ENCODE results near the gene LEF1. TPM values are rescaled to one million over a fixed set of nuclear protein-coding genes. Genes with fewer than 3 reads are reported as not detected.

Gene LEF1
- total and polyA plus RNA-seq, 2 of the 8 experiments (the other 6 are each of a cell fraction or from before 2014, with no cell fraction given), result 2.6 to 5.2 TPM

DNA sequence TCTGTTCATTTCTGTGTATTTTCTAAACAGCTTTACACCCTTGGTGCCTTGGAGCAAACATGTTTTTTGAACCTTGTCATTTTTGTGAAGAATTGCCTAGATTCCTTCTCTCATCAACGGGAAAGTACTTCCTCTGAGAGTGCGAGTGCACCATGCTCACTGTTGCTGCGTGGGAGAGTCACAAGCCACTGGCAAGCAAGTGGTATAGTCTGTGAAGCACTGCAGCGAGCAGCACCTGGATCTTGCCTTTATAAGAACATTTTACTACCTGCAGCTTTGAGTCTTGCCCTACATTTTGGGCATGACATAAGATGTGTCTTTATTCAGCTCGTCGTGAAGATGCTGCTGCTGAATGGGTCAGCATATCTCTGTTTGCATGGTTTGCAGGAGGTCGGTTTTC lies 134.2 kb downstream of the LEF1 start:
- 87% methylated on average over 7 of the region's 7 CpGs; no CpG with 5 or more reads in 1 of the 2 experiments for WGBS, 2 experiments (ENCODE audit: extremely low coverage in 1 of 2, insufficient coverage in 1 of 2, insufficient read length in 1 of 2, insufficient replicate concordance in 2 of 2, low coverage in 1 of 2, low lambda C conversion rate in 2 of 2, missing lambda C conversion rate in 1 of 2)
- Histone ChIP-seq H4K8ac (ENCODE audit: extremely low read depth, insufficient read depth, low read length) (no peak overlapping the region), H3K4me3 (ENCODE audit: extremely low read depth in 1 of 4, insufficient read depth in 2 of 4, low read depth in 3 of 4, low read length in 4 of 4) (no peak overlapping the region), H2BK5ac (ENCODE audit: low read depth, low read length) (no peak overlapping the region), H3K4me1 (replicated peaks in 1 of 4; ENCODE audit: control insufficient read depth in 3 of 4, insufficient read depth in 4 of 4, low read length in 3 of 4) (no peaks in the 10 kb centered on the region), H3K27ac (ENCODE audit: low read depth, low read length) (no peak overlapping the region), H3K27me3 (replicated peaks in 1 of 4; ENCODE audit: control insufficient read depth in 3 of 4, extremely low read depth in 1 of 4, insufficient read depth in 3 of 4, low read length in 3 of 4) (no peaks in the 10 kb centered on the region), H2BK12ac (ENCODE audit: low read depth, low read length) (no peak overlapping the region), H3K18ac (ENCODE audit: extremely low read depth, low read length) (no peak overlapping the region), H4K5ac (ENCODE audit: insufficient read length, low read depth, low read length) (no peak overlapping the region), H3K79me1 (ENCODE audit: low read depth, low read length) (no peaks in the 10 kb centered on the region), H3K4me2 (ENCODE audit: insufficient read depth in 1 of 2, low read depth in 2 of 2, low read length in 2 of 2) (no peak overlapping the region), H3K36me3 (ENCODE audit: control insufficient read depth in 2 of 4, insufficient read depth in 4 of 4, low read length in 3 of 4) (peaks cover 3 to 17% (median 9%) of the 10 kb centered on the region in 4 experiments; a peak in 6 of 8 replicates), H2AK5ac (ENCODE audit: low read depth, low read length) (no peak overlapping the region), H3K79me2 (ENCODE audit: control insufficient read depth in 1 of 2, insufficient read depth in 2 of 2, low read length in 2 of 2) (no peaks in the 10 kb centered on the region), H3K56ac (replicated peaks; ENCODE audit: insufficient read length, low read depth, low read length) (no peak overlapping the region), H4K20me1 (replicated peaks in 1 of 2; ENCODE audit: control insufficient read depth in 1 of 2, insufficient read depth in 2 of 2, low read length in 2 of 2) (no peaks in the 10 kb centered on the region), H3K23ac (ENCODE audit: insufficient read length) (no peak overlapping the region), H3K9ac (replicated peaks in 1 of 4; ENCODE audit: extremely low read depth in 1 of 4, low read depth in 3 of 4, low read length in 3 of 4) (no peak overlapping the region; a peak in 1 of 7 replicates), H3K4ac (replicated peaks; ENCODE audit: insufficient read length, low read depth, low read length) (no peak overlapping the region), H3K9me3 (ENCODE audit: insufficient read depth in 2 of 2, low read depth in 1 of 2, low read length in 1 of 2) (no peaks in the 10 kb centered on the region), H2BK15ac (ENCODE audit: low read length) (no peak overlapping the region), H2AFZ (ENCODE audit: low read length) (no peak overlapping the region), H3K14ac (ENCODE audit: insufficient read length) (no peak overlapping the region), H2BK20ac (ENCODE audit: low read length) (no peak overlapping the region), H4K91ac (replicated peaks; ENCODE audit: insufficient read length, low read length) (no peak overlapping the region), H3K23me2 (ENCODE audit: low read depth, low read length) (no peaks in the 10 kb centered on the region), H2BK120ac (replicated peaks; ENCODE audit: low read depth, low read length) (no peak overlapping the region)
- no peak for TF ChIP-seq TCF12 (IDR thresholded peaks at IDR 0.05; ENCODE audit: low read depth, low read length)
- no peak for TF ChIP-seq TBP (IDR thresholded peaks at IDR 0.05; ENCODE audit: low read depth, low read length)
- no peak for TF ChIP-seq SIX5 (IDR thresholded peaks at IDR 0.05; ENCODE audit: low read depth, low read length)
- TF ChIP-seq, protein P1, sequence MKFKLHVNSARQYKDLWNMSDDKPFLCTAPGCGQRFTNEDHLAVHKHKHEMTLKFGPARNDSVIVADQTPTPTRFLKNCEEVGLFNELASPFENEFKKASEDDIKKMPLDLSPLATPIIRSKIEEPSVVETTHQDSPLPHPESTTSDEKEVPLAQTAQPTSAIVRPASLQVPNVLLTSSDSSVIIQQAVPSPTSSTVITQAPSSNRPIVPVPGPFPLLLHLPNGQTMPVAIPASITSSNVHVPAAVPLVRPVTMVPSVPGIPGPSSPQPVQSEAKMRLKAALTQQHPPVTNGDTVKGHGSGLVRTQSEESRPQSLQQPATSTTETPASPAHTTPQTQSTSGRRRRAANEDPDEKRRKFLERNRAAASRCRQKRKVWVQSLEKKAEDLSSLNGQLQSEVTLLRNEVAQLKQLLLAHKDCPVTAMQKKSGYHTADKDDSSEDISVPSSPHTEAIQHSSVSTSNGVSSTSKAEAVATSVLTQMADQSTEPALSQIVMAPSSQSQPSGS (IDR thresholded peaks at IDR 0.05; ENCODE audit: low read length), result no peak
- TF ChIP-seq HDAC2 (IDR thresholded peaks at IDR 0.05; ENCODE audit: borderline replicate concordance in 1 of 2, low read depth in 2 of 2, low read length in 2 of 2), result no peak
- no peak for TF ChIP-seq SAP30 (IDR thresholded peaks at IDR 0.05; ENCODE audit: insufficient read depth, insufficient replicate concordance, low read length)
- TF ChIP-seq CBX8 (IDR thresholded peaks at IDR 0.05; ENCODE audit: borderline replicate concordance, low read depth, low read length), result no peak
- TF ChIP-seq RAD21 (IDR thresholded peaks at IDR 0.05 in 1 of 2, conservative IDR thresholded peaks at IDR 0.05 in 1 of 2; ENCODE audit: low read depth in 2 of 2, low read length in 2 of 2), result no peak
- TF ChIP-seq SP4 (IDR thresholded peaks at IDR 0.05; ENCODE audit: low read length), result no peak
- FAIRE-seq, result no peak
- no peak for DNase-seq (ENCODE audit: low read depth in 1 of 2, low spot score in 2 of 2)
- ChIA-PET CTCF (ENCODE audit: partially characterized antibody) (interaction anchor here (0.6 to 10.3 kb wide), 8 partner anchors 8 to 459 kb away, joined by 3 to 119 read pairs (median 4); no protein-coding TSS in a partner anchor), POLR2A (ENCODE audit: partially characterized antibody) (no interaction called here)

Measured in H1 (cell line).